ENCODE results near the gene ITGA5. TPM values are rescaled to one million over a fixed set of nuclear protein-coding genes. Genes with fewer than 3 reads are reported as not detected.

ITGA5 gene
- total RNA-seq, 1 donor from 2014 or later, result 102 TPM

DNA sequence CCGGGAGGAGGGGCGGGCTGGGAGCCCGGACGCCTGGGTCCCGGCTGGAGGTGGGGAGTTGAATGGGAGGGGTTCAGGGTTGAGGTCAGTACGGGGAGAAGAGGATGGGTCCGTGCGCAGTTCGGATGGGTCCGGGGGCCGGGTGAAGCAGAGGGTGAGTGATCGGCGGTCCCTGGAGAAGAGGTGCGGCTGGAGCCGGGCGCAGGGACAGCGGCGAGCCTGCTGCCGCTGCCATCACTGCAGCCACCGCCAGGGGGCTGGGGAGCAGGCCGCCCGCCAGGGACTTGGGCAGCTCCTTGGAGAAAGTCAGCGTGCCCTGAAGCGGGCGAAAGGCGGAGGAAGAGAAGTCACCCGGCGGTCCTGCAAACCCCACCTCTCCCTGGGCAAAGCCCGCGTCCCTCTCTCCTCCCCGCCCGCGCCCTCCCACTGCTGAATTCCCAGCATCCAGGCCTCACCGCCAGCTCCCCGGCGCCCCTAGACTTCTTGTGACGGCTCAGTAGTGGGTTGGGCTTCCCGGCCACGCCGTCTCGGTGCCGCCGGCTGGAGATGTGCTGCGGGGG is 48.8 kb downstream of the ITGA5 start:
- TF ChIP-seq, protein P1, sequence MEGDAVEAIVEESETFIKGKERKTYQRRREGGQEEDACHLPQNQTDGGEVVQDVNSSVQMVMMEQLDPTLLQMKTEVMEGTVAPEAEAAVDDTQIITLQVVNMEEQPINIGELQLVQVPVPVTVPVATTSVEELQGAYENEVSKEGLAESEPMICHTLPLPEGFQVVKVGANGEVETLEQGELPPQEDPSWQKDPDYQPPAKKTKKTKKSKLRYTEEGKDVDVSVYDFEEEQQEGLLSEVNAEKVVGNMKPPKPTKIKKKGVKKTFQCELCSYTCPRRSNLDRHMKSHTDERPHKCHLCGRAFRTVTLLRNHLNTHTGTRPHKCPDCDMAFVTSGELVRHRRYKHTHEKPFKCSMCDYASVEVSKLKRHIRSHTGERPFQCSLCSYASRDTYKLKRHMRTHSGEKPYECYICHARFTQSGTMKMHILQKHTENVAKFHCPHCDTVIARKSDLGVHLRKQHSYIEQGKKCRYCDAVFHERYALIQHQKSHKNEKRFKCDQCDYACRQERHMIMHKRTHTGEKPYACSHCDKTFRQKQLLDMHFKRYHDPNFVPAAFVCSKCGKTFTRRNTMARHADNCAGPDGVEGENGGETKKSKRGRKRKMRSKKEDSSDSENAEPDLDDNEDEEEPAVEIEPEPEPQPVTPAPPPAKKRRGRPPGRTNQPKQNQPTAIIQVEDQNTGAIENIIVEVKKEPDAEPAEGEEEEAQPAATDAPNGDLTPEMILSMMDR (IDR thresholded peaks at IDR 0.05), result peak; percentile 88
- Histone ChIP-seq H3K27me3 (no peaks in the 10 kb centered on the region), H3K4me1 (peaks cover 35% of the 10 kb centered on the region), H3K9me3 (no peaks in the 10 kb centered on the region), H3K4me3 (peak overlapping the region; percentile 30), H3K36me3 (peaks cover 4% of the 10 kb centered on the region), H3K27ac (no peak overlapping the region)
- intact Hi-C loops (cut with DNase I), result no loop called here
- DNase-seq (peak; percentile 88), ATAC-seq (peak; percentile 88)

DNA sequence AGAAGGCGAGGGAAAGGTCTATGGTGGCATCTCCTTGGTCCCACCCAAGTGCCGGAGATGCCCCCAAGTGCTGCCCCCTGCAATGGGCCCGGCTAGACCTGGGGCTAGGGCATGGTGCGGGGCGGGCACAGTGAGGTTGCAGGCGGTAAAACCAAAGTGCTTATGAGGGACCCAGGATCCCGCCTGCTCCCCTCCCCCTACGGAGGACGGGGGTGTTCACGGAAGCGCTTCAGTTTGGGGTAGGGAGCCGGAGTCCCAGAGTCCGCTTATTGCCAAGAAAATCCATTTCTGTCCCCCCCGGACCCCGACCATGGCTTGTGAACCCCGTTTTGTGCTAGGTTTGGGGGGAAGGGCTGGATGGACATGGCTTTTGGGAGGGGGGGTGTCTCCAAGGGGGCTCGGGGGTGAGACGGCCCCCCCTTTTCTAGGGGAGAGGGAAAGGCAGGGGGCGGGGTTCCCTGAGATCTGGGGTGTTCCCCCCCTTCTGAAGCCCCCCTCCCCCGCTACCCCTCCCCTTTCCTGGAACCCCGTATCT is 49.4 kb downstream of the ITGA5 start:
- ATAC-seq, result no peak
- peaks cover 35% of the 10 kb centered on the region for H3K4me1 ChIP-seq

GRCh38 chr12:54368709-54369596 is 50.1 kb downstream of the ITGA5 start:
- TF ChIP-seq, protein P1 (IDR thresholded peaks at IDR 0.05), result peak; percentile 79
- no peak overlapping the region for H3K27ac ChIP-seq
- H3K9me3 ChIP-seq, result no peaks in the 10 kb centered on the region
- peaks cover 35% of the 10 kb centered on the region for H3K4me1 ChIP-seq
- intact Hi-C loops (cut with DNase I), result loop anchor here (10.0 kb wide), 2 partner anchors 114 to 144 kb away; no protein-coding TSS in a partner anchor
- no peaks in the 10 kb centered on the region for H3K27me3 ChIP-seq
- ATAC-seq (peak; percentile 82), DNase-seq (peak; percentile 93)
- peak overlapping the region; percentile 30 for H3K4me3 ChIP-seq
- peaks cover 3% of the 10 kb centered on the region for H3K36me3 ChIP-seq

More for the DNA sequence above, 49.4 kb downstream of the ITGA5 start:
- H3K27ac ChIP-seq, result no peak overlapping the region
- H3K9me3 ChIP-seq, result no peaks in the 10 kb centered on the region
- H3K36me3 ChIP-seq, result peaks cover 4% of the 10 kb centered on the region
- no peaks in the 10 kb centered on the region for H3K27me3 ChIP-seq
- TF ChIP-seq, protein P1 (IDR thresholded peaks at IDR 0.05), result no peak
- no peak for DNase-seq
- intact Hi-C loops (cut with DNase I), result loop anchor here (10.0 kb wide), 2 partner anchors 115 to 145 kb away; no protein-coding TSS in a partner anchor
- peak overlapping the region; percentile 30 for H3K4me3 ChIP-seq

GRCh38 chr12:54368025-54368708 is 50.9 kb downstream of the ITGA5 start:
- Histone ChIP-seq H3K4me3 (peak overlapping the region; percentile 30), H3K4me1 (peaks cover 35% of the 10 kb centered on the region), H3K27me3 (no peaks in the 10 kb centered on the region), H3K36me3 (no peaks in the 10 kb centered on the region), H3K9me3 (no peaks in the 10 kb centered on the region), H3K27ac (no peak overlapping the region)
- intact Hi-C loops (cut with DNase I), result loop anchor here (10.0 kb wide), 2 partner anchors 113 to 143 kb away; no protein-coding TSS in a partner anchor
- TF ChIP-seq, protein P1 (IDR thresholded peaks at IDR 0.05), result no peak
- ATAC-seq, result no peak
- no peak for DNase-seq

DNA sequence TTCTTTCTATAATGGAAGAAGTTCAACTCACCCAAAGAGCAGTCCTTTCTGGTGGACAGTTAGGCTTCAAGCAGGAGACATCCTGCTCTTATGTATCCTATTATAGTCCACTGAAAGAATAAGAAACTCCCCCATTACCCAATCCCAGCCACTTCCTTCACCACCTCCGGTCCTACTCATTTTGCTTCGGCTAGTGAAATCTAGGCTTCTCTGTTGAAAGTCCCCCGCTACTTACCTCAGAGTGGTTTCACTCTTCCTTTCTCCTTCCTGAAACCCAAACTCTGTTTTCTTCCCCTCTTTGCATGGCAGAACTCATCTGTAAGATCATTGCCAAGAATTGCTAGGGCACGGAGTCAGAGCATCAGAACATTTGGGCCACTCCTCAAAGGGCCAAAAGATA is 54.7 kb downstream of the ITGA5 start, which contains the start of gene GPR84:
Gene GPR84 (minus strand): TSS at position 74 of the 400 bp plus-strand sequence. CDS start 635 bp downstream, outside the sequence.
- DNase-seq, result no peak
- intact Hi-C loops (cut with DNase I), result loop anchor here (10.0 kb wide), 2 partner anchors 110 to 140 kb away; no protein-coding TSS in a partner anchor
- no peak within 1 kb of the TSS for H3K4me3 ChIP-seq
- H3K27me3 ChIP-seq, result no peaks in the 10 kb centered on the region
- no peak within 1 kb of the TSS for H3K27ac ChIP-seq
- ATAC-seq, result peak; percentile 37
- TF ChIP-seq, protein P1 (IDR thresholded peaks at IDR 0.05), result no peak
- peaks cover 24% of the 10 kb centered on the region for H3K4me1 ChIP-seq
- H3K36me3 ChIP-seq, result no peaks in the 10 kb centered on the region
- no peaks in the 10 kb centered on the region for H3K9me3 ChIP-seq
